ENCODE data around the gene KDM1A. TPM values are rescaled to one million over a fixed set of nuclear protein-coding genes. Genes with fewer than 3 reads are reported as not detected.
A peak's percentile ranks its signal among the peaks of the same experiment; 100 is the strongest.

Gene KDM1A
- total and polyA plus RNA-seq, 2 of the 13 experiments (the other 11 are each of a cell fraction or from before 2014, with no cell fraction given) = 81.3 to 173 TPM

DNA sequence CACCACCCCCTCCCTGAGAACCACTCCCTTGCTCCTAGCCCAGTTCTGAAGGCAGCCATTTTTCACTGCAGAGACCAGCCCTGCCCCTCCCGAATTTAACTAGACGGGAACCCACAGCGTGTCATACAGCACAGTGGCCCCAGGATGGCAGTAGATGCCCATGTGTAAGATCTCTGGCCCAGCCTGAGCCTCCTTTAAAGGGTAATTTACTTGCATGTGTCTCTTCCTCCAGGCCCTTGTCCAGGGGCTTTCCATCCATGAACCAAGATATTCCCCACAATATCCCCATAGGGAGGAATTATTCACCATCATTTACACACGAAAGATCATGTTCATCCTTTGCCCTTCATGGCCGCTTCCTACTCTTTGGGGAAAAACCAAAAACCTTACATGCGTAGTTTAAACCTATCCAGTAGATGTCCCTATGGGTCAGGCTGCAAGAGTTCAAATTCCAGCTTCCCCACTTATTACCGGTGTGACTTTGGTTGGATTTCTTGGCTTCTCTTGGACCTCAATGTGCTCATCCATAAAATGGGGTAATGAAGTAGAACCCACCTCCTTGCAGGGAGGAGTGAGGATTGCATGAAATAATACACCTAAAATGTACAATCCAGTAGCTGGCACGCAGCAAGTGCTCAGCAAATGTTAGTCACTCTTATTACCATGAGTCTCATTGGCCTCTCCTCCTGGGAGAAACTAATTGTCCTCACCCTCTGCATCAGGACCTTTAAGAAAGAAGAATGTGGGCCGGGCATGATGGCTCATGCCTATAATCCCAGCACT lies 42.6 kb upstream of the KDM1A start:
- no peaks in the 10 kb centered on the region for H3K36me3 ChIP-seq (replicated peaks in 1 of 2; ENCODE audit: control insufficient read depth in 1 of 2, insufficient read depth in 2 of 2, low read length in 2 of 2)
- H3K79me2 ChIP-seq (ENCODE audit: insufficient read depth, low read length) = no peaks in the 10 kb centered on the region
- FAIRE-seq (peak; percentile 87), DNase-seq (ENCODE audit: low spot score) (peak; percentile 74), ATAC-seq (peak; percentile 94)
- H3K4me1 ChIP-seq (ENCODE audit: insufficient read depth, low read length) = peaks cover 32% of the 10 kb centered on the region
- CTCF ChIA-PET (ENCODE audit: low intra/inter-chr PET ratio, low total read pairs) = interaction anchor here (0.6 to 2.1 kb wide), 6 partner anchors 14 to 951 kb away, joined by 3 to 12 read pairs (median 4); no protein-coding TSS in a partner anchor
- H3K27me3 ChIP-seq (ENCODE audit: control insufficient read depth in 1 of 2, insufficient read depth in 2 of 2, low read length in 2 of 2) = no peaks in the 10 kb centered on the region
- H2AFZ ChIP-seq (ENCODE audit: low read length) = no peak overlapping the region
- in situ Hi-C loops (cut with HindIII; ENCODE audit: extremely low pct_ligation_motif_present, low pct_unique_long_range_greater_than_20kb) (loop anchor here (5.0 to 10.0 kb wide), 3 partner anchors 108 to 298 kb away; no protein-coding TSS in a partner anchor), intact Hi-C loops (cut with micrococcal nuclease; ENCODE audit: unreplicated experiment) (loop anchor here (1.0 to 10.0 kb wide), 4 partner anchors 78 to 298 kb away; no protein-coding TSS in a partner anchor)
- H3K4me2 ChIP-seq (ENCODE audit: low read depth, low read length) = peak overlapping the region; percentile 57
- no peak overlapping the region for H3K9ac ChIP-seq (ENCODE audit: insufficient read depth, low read depth, low read length)
- no TSS peak for BruUV-seq (replicated peaks)
- no peak overlapping the region for H3K27ac ChIP-seq (ENCODE audit: extremely low read length, insufficient read depth, low read length)
- H4K20me1 ChIP-seq (ENCODE audit: insufficient read depth, low read length) = no peaks in the 10 kb centered on the region
- H3K9me3 ChIP-seq (ENCODE audit: low read length) = no peaks in the 10 kb centered on the region
- WGBS (ENCODE audit: low lambda C conversion rate) = 11% methylated on average over 9 of the region's 9 CpGs
- POLR2A ChIA-PET = no interaction called here
- 0 out of 6 replicates have a peak overlapping the region, but pooled peaks of 1 of the 3 experiments have one; percentile 12 for H3K4me3 ChIP-seq (replicated peaks in 1 of 3; ENCODE audit: insufficient read depth in 1 of 3, low read depth in 2 of 3, low read length in 3 of 3)
- TF ChIP-seq SRSF9 (IDR thresholded peaks at IDR 0.05; ENCODE audit: borderline replicate concordance, insufficient read depth, low read depth, low read length, poor library complexity, severe bottlenecking) (no peak), ZBTB20 (CRISPR knock-in tag; IDR thresholded peaks at IDR 0.05; ENCODE audit: borderline replicate concordance, low read depth) (no peak), REXO4 (CRISPR knock-in tag; IDR thresholded peaks at IDR 0.05; ENCODE audit: borderline replicate concordance) (no peak), ZNF354B (CRISPR knock-in tag; IDR thresholded peaks at IDR 0.05) (no peak), ZNF484 (CRISPR knock-in tag; IDR thresholded peaks at IDR 0.05; ENCODE audit: borderline replicate concordance, low read depth) (no peak), SSRP1 (CRISPR knock-in tag; IDR thresholded peaks at IDR 0.05) (no peak), HOXD1 (CRISPR knock-in tag; IDR thresholded peaks at IDR 0.05) (no peak), ISL2 (CRISPR knock-in tag; IDR thresholded peaks at IDR 0.05) (no peak), HNF4A (CRISPR knock-in tag; IDR thresholded peaks at IDR 0.05) (peak; percentile 72), ZNF382 (CRISPR knock-in tag; IDR thresholded peaks at IDR 0.05; ENCODE audit: borderline replicate concordance) (no peak), MIER3 (CRISPR knock-in tag; IDR thresholded peaks at IDR 0.05; ENCODE audit: borderline replicate concordance) (no peak)
- TF ChIP-seq, protein P1, sequence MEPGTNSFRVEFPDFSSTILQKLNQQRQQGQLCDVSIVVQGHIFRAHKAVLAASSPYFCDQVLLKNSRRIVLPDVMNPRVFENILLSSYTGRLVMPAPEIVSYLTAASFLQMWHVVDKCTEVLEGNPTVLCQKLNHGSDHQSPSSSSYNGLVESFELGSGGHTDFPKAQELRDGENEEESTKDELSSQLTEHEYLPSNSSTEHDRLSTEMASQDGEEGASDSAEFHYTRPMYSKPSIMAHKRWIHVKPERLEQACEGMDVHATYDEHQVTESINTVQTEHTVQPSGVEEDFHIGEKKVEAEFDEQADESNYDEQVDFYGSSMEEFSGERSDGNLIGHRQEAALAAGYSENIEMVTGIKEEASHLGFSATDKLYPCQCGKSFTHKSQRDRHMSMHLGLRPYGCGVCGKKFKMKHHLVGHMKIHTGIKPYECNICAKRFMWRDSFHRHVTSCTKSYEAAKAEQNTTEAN (CRISPR knock-in tag; conservative IDR thresholded peaks at IDR 0.05) = no peak
- TF ChIP-seq, protein P2, sequence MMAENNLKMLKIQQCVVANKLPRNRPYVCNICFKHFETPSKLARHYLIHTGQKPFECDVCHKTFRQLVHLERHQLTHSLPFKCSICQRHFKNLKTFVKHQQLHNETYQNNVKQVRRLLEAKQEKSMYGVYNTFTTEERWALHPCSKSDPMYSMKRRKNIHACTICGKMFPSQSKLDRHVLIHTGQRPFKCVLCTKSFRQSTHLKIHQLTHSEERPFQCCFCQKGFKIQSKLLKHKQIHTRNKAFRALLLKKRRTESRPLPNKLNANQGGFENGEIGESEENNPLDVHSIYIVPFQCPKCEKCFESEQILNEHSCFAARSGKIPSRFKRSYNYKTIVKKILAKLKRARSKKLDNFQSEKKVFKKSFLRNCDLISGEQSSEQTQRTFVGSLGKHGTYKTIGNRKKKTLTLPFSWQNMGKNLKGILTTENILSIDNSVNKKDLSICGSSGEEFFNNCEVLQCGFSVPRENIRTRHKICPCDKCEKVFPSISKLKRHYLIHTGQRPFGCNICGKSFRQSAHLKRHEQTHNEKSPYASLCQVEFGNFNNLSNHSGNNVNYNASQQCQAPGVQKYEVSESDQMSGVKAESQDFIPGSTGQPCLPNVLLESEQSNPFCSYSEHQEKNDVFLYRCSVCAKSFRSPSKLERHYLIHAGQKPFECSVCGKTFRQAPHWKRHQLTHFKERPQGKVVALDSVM (CRISPR knock-in tag; IDR thresholded peaks at IDR 0.05) = peak; percentile 39; the same call in 1 of the 2 replicates
- TF ChIP-seq, protein P3, sequence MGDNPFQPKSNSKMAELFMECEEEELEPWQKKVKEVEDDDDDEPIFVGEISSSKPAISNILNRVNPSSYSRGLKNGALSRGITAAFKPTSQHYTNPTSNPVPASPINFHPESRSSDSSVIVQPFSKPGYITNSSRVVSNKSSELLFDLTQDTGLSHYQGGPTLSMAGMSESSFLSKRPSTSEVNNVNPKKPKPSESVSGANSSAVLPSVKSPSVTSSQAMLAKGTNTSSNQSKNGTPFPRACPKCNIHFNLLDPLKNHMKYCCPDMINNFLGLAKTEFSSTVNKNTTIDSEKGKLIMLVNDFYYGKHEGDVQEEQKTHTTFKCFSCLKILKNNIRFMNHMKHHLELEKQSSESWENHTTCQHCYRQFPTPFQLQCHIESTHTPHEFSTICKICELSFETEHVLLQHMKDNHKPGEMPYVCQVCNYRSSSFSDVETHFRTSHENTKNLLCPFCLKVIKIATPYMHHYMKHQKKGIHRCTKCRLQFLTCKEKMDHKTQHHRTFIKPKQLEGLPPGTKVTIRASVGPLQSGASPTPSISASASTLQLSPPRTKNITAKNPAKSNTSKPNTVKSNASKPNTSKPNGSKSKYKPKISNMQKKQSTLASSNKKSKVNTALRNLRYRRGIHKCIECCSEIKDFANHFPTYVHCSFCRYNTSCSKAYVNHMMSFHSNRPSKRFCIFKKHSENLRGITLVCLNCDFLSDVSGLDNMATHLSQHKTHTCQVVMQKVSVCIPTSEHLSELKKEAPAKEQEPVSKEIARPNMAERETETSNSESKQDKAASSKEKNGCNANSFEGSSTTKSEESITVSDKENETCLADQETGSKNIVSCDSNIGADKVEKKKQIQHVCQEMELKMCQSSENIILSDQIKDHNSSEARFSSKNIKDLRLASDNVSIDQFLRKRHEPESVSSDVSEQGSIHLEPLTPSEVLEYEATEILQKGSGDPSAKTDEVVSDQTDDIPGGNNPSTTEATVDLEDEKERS (CRISPR knock-in tag; IDR thresholded peaks at IDR 0.05) = no peak
- TF ChIP-seq, protein P4, sequence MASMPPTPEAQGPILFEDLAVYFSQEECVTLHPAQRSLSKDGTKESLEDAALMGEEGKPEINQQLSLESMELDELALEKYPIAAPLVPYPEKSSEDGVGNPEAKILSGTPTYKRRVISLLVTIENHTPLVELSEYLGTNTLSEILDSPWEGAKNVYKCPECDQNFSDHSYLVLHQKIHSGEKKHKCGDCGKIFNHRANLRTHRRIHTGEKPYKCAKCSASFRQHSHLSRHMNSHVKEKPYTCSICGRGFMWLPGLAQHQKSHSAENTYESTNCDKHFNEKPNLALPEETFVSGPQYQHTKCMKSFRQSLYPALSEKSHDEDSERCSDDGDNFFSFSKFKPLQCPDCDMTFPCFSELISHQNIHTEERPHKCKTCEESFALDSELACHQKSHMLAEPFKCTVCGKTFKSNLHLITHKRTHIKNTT (CRISPR knock-in tag; IDR thresholded peaks at IDR 0.05) = no peak

All from HepG2 (cell line).